COLO829 (cell line): ENCODE results near the gene NETO2.
"Not testable (repeated sequence)": the region's sequence is repeated elsewhere in the genome, so short reads cannot be mapped to it uniquely, and the experiment has no call there.

ENCODE experiments used
- DNase-seq: peaks from one replicate; pipeline ENCODE4 v3.0.0; 2012; ENCODE audit warnings: low spot score

The NETO2 gene, protein sequence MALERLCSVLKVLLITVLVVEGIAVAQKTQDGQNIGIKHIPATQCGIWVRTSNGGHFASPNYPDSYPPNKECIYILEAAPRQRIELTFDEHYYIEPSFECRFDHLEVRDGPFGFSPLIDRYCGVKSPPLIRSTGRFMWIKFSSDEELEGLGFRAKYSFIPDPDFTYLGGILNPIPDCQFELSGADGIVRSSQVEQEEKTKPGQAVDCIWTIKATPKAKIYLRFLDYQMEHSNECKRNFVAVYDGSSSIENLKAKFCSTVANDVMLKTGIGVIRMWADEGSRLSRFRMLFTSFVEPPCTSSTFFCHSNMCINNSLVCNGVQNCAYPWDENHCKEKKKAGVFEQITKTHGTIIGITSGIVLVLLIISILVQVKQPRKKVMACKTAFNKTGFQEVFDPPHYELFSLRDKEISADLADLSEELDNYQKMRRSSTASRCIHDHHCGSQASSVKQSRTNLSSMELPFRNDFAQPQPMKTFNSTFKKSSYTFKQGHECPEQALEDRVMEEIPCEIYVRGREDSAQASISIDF

GRCh38 chr16:47143677-47144558, at the start of gene NETO2:
Gene NETO2, minus strand, starts transcription at chr16:47143945. Its CDS starts 333 bp downstream, at chr16:47143612.
- peak; percentile 6 for DNase-seq

DNA sequence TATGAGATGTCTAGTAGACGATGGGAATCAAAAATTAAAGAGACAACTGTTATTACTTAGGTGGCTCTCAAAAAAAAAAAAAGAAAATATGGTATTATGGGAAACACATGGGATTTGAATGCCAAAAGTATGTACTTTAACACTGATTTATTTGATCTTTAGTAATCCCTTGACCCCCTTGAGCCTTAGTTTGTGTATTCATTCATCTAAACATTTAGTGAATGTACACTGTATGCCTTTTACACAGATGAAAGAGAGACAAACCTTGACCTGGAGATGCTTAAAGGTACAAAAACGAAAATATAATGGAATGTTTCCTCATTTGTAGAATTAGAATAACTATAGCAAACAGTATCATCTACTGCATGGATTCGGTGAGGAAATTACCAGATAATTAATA, 38.6 kb upstream of the NETO2 start:
- DNase-seq: no peak

- not testable (repeated sequence) for DNase-seq
These were observed 37.3 kb upstream of the NETO2 start for GRCh38 chr16:47181066-47181465.

DNA sequence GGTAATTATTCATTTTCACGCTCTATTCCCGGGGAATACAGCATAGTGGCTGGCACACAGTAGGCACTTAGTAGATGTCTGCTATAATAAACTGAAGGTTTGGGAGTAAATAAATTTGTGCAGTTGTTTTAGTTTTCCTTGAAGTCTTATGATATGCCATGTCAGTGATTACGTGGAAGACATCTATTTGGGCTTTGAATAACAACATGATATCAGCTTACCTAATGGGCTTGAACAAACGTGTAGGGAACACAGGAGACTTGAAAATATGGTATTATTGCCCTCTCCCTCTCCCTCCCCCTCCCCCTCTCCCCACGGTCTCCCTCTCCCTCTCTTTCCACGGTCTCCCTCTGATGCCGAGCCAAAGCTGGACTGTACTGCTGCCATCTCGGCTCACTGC, 36.3 kb upstream of the NETO2 start:
- DNase-seq: no peak

- DNase-seq: no peak
These were observed 31.4 kb upstream of the NETO2 start for GRCh38 chr16:47175152-47175551.

- DNase-seq: no peak
These were observed 19.1 kb upstream of the NETO2 start for GRCh38 chr16:47162670-47163420.

GRCh38 chr16:47161464-47161863, 17.7 kb upstream of the NETO2 start:
- no peak for DNase-seq

GRCh38 chr16:47160422-47160821, 16.7 kb upstream of the NETO2 start:
- no peak for DNase-seq

DNA sequence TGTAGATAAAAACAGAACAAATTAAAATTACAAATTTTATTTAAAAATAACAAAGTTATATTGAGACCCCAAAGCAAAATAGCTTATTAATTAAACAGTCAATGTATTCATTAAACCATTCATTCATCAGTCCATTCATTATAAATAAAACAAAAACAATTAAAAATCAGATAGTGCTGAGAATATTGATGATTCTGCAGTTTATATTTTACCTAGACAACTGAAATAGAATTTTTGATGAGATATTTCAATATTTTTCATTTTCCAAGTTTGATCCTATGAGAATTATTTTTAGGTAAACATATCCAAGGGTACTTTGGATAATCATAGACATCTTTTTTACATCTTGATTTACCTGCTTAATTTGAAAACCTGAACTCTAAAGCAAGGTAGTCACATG, 15.2 kb upstream of the NETO2 start:
- no peak for DNase-seq

DNA sequence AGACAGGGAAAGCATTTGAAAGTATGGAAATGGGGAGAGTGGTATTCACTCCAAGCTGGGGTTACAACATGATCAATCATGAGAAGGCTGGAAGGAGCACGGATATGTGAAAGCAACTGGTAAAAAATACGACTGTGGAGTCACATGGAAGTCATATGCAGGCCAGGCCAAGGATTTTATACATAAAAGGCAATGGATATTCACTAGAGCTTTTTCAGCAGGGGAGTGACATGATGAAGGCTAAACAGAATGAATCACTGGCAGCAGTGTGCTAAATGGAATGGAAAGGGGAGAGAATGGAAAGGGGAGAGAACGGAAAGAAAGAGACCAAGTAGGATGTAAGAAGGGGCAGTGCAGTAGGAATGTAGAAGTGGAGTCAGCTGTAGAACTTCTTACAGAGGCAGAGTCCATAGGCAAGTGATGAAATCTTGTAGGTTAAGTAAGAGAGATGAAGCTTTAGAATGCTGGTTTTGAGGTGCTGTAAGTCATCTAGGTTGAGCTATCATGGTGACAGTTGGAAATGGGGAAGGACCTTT, 13.0 kb upstream of the NETO2 start:
- no peak for DNase-seq

DNA sequence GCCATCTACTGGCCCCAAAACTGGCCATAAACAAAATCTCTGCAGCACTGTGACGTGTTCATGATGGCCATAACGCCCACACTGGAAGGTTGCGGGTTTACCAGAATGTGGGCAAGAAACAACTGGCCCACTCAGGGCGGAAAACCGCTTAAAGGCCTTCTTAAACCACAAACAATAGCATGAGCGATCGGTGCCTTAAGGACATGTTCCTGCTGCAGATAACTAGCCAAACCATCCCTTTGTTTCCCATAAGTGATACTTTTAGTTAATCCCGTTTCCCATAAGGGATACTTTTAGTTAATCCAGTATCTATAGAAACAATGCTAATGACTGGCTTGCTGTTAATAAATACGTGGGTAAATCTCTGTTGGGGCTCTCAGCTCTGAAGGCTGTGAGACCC, 8.8 kb upstream of the NETO2 start:
- DNase-seq: not testable (repeated sequence)

- no peak for DNase-seq
These were observed 6.3 kb upstream of the NETO2 start for GRCh38 chr16:47150067-47150466.

DNA sequence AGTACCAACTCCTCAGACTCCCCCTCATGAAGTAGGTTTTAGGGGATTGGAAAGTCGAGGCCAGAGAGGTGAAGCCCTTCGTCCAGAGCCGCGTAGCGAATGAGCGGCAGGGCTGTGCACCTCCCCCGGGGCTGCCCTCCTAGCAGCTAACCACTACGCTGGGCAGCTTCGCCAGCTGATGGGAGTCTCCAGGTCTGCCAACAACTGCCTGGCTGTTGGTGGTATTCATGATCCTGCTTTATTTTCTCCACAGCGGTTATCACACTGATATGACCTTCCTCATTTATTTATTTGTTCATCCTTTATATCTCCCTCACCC, 773 bp upstream of the NETO2 start:
- no peak for DNase-seq

DNA sequence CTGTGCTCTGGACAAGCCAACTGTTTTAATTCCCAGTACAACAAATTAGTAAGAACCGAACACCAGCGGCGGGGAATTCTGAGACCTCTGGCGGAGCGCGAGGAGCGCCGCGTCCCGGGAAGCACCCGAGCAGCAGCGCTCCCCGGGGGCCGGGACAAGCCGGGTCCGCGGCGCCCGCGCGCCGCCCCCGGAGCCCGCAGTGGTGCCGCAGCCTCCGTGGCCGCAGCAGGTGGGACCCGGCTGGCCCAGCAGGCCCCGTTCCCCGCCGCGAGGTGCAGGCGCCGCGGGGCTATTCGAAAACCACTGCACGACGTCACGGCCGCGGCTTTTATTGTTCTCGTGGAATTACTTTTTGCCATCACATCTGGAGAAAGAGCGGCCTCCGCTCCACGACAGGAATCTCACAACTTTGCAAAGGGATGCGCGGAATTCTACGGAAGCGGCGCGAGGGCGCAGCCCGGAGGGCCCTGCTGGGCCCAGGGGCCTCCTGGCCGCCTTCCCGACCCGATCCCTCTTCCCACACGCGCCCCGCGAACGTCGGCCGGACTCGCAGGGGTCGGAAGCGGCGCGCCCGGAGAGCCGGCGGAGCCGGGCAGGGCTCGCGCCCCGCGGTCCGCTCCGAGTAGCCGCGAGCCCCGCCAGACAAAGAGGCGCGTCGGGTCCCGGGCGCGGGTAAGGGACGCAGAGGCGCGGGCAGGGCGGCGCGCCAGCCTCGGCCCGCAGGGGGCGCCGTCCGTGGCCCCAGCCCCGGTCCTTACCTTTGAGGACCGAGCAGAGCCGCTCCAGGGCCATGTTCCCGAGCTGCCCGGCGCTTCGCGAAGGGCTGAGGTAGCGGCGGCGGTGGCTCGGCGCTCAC, 696 bp downstream of the NETO2 start:
- DNase-seq: peak; percentile 13

DNA sequence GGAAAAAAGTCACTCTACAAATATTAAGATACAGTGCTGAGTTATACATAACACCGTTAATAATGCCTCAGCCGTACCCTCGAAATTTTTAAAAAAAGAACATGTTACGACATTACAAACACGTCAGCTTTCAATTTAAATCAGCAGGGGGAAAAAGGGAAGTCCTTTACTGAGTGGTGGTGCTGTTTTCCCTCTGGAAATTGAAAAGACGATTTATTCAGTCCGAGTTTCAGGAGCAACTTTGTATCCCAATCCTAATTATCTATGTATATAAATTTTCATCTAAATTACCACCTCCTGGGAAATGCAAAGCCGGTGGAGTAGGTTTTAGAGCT, 1.3 kb downstream of the NETO2 start:
- DNase-seq: no peak

- DNase-seq: peak; percentile 63
These were observed 1.8 kb downstream of the NETO2 start for GRCh38 chr16:47141773-47142485.

DNA sequence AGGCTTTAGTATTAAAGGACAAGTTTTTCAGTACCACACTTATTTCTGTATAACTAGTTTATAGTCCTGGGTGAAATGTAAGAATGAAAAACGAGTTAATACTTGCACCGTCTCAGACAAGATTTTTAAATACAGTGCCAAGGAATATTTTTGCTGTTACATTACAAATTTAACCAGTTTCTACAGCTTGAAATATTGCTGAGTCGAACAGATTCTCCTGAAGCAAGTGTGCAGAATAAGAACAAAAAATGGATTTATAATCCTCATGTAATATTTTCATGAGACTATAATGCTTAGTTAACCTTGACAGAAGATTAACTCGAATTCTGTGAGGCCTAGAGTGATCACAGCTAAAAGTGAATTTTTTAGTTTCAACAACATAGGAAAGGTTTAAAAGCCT, 3.1 kb downstream of the NETO2 start:
- DNase-seq: no peak

DNA sequence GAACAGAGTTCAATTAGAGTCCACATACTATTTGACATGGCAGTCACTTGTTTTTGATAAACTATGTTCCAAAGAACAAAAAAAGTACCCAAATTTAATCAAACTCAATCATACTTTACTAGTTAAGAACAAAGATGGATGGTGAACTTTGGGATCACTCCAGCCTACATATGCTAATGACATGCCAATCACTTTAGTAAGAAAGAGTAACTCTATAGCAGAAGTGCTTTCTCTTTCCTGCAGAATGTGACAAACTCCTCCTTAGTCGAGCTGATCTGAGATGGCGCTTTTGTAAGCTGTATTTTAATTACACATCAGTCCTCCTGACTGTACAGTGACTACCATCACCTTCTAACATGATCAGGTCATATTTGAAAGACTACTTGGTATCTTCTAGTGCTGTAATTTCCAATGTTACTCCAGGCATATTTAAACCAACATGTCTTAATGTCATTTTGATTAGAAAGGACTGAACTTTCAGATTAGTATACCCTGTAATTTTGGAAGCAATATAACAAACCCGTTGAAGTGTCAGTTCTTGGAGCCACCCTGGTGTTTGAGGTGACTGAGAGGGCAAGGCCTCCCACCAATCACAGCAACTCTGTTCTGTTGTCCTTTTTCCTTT, 4.1 kb downstream of the NETO2 start:
- peak; percentile 6 for DNase-seq

DNA sequence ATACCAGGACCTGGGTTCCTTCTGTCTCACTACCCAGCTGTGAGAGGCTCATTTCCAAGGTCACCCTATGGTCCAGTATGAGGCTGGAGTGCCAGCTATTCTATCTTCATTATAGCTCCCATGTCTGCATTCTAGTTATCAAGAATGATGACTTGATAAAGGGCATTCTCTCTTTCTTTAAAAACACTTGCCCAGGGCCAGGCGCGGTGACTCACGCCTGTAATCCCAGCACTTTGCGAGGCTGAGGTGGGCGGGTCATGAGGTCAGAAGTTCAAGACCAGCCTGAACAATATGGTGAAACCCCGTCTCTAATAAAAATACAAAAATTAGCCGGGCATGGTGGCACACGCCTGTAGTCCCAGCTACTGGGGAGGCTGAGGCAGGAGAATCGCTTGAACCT, 5.8 kb downstream of the NETO2 start:
- DNase-seq: not testable (repeated sequence)
